Measurements from ENCODE around the gene RAD51B.

The RAD51B gene

GRCh38 chr14:68309616-68310015, 490.0 kb downstream of the RAD51B start:
- no peak for DNase-seq (ENCODE audit: low read depth)
- no peak for TF ChIP-seq CTCF (IDR thresholded peaks at IDR 0.05; ENCODE audit: low read length, missing control alignments)
- no peak overlapping the region for H3K4me3 ChIP-seq (replicated peaks; ENCODE audit: low read depth, low read length)

- no peak overlapping the region for H3K4me3 ChIP-seq (replicated peaks; ENCODE audit: low read depth, low read length)
- TF ChIP-seq CTCF (IDR thresholded peaks at IDR 0.05; ENCODE audit: low read length, missing control alignments): no peak
- no peak for DNase-seq (ENCODE audit: low read depth)
Measured at GRCh38 chr14:68312300-68312699, 492.7 kb downstream of the RAD51B start.

- H3K4me3 ChIP-seq (replicated peaks; ENCODE audit: low read depth, low read length): no peak overlapping the region
- TF ChIP-seq CTCF (IDR thresholded peaks at IDR 0.05; ENCODE audit: low read length, missing control alignments): no peak
- DNase-seq (ENCODE audit: low read depth): no peak
Measured at GRCh38 chr14:68312884-68313610, 493.5 kb downstream of the RAD51B start.

- no peak for TF ChIP-seq CTCF (IDR thresholded peaks at IDR 0.05; ENCODE audit: low read length, missing control alignments)
- no peak overlapping the region for H3K4me3 ChIP-seq (replicated peaks; ENCODE audit: low read depth, low read length)
- DNase-seq (ENCODE audit: low read depth): no peak
Measured at GRCh38 chr14:68314642-68315041, 495.1 kb downstream of the RAD51B start.

GRCh38 chr14:68315081-68315480, 495.5 kb downstream of the RAD51B start:
- H3K4me3 ChIP-seq (replicated peaks; ENCODE audit: low read depth, low read length): no peak overlapping the region
- TF ChIP-seq CTCF (IDR thresholded peaks at IDR 0.05; ENCODE audit: low read length, missing control alignments): no peak
- no peak for DNase-seq (ENCODE audit: low read depth)

GRCh38 chr14:68316078-68316868, 496.7 kb downstream of the RAD51B start:
- no peak for TF ChIP-seq CTCF (IDR thresholded peaks at IDR 0.05; ENCODE audit: low read length, missing control alignments)

More at GRCh38 chr14:68316078-68316868, 496.7 kb downstream of the RAD51B start:
- no peak for DNase-seq (ENCODE audit: low read depth)
- H3K4me3 ChIP-seq (replicated peaks; ENCODE audit: low read depth, low read length): no peak overlapping the region
